ENCODE results near the gene UAP1L1. TPM values are rescaled to one million over a fixed set of nuclear protein-coding genes. Genes with fewer than 3 reads are reported as not detected.
A peak's percentile ranks its signal among the peaks of the same experiment; 100 is the strongest.

The UAP1L1 gene
- total and polyA plus RNA-seq, 2 donors: 4.0 to 11.5 TPM

- H3K36me3 ChIP-seq (ENCODE audit: insufficient read depth): peaks cover 2% of the 10 kb centered on the region
- no peak overlapping the region for H3K27ac ChIP-seq (ENCODE audit: low read depth)
- H3K4me1 ChIP-seq (ENCODE audit: insufficient read depth): peaks cover 2% of the 10 kb centered on the region
- 90% methylated on average over 16 of the region's 16 CpGs for WGBS
- no peak overlapping the region for H3K4me3 ChIP-seq (ENCODE audit: low read depth, low read length)
- DNase-seq (ENCODE audit: extremely low spot score): no peak
Observed at GRCh38 chr9:137082222-137082924, 5.1 kb downstream of the UAP1L1 start.

- no peak for DNase-seq (ENCODE audit: extremely low spot score)
- H3K4me1 ChIP-seq (ENCODE audit: insufficient read depth): peaks cover 2% of the 10 kb centered on the region
- H3K4me3 ChIP-seq (ENCODE audit: low read depth, low read length): no peak overlapping the region
- H3K27ac ChIP-seq (ENCODE audit: low read depth): no peak overlapping the region
- WGBS: 86% methylated on average over 8 of the region's 8 CpGs
- H3K36me3 ChIP-seq (ENCODE audit: insufficient read depth): peaks cover 2% of the 10 kb centered on the region
Observed at GRCh38 chr9:137082925-137083290, 5.6 kb downstream of the UAP1L1 start.

GRCh38 chr9:137083394-137084004 is 6.2 kb downstream of the UAP1L1 start:
- H3K36me3 ChIP-seq (ENCODE audit: insufficient read depth): peaks cover 2% of the 10 kb centered on the region
- no peak for DNase-seq (ENCODE audit: extremely low spot score)
- peaks cover 2% of the 10 kb centered on the region for H3K4me1 ChIP-seq (ENCODE audit: insufficient read depth)
- H3K4me3 ChIP-seq (ENCODE audit: low read depth, low read length): no peak overlapping the region
- no peak overlapping the region for H3K27ac ChIP-seq (ENCODE audit: low read depth)
- WGBS: 54% methylated on average over 12 of the region's 12 CpGs

- no peak for DNase-seq (ENCODE audit: extremely low spot score)
- WGBS: 87% methylated on average over 9 of the region's 9 CpGs
- peaks cover 2% of the 10 kb centered on the region for H3K36me3 ChIP-seq (ENCODE audit: insufficient read depth)
- no peak overlapping the region for H3K4me3 ChIP-seq (ENCODE audit: low read depth, low read length)
- H3K4me1 ChIP-seq (ENCODE audit: insufficient read depth): peaks cover 2% of the 10 kb centered on the region
- H3K27ac ChIP-seq (ENCODE audit: low read depth): no peak overlapping the region
Observed at GRCh38 chr9:137084526-137084925, 7.2 kb downstream of the UAP1L1 start.

GRCh38 chr9:137085920-137086530 is 8.7 kb downstream of the UAP1L1 start:
- Histone ChIP-seq H3K4me1 (ENCODE audit: insufficient read depth) (peaks cover 2% of the 10 kb centered on the region), H3K36me3 (ENCODE audit: insufficient read depth) (no peaks in the 10 kb centered on the region), H3K4me3 (ENCODE audit: low read depth, low read length) (peak overlapping the region; percentile 68), H3K27ac (ENCODE audit: low read depth) (peak overlapping the region; percentile 93)
- no peak for DNase-seq (ENCODE audit: extremely low spot score)
- under 1% methylated on average over 58 of the region's 58 CpGs for WGBS

- H3K27ac ChIP-seq (ENCODE audit: low read depth): peak within 1 kb of the TSS; percentile 93
- H3K4me1 ChIP-seq (ENCODE audit: insufficient read depth): peaks cover 2% of the 10 kb centered on the region
- H3K36me3 ChIP-seq (ENCODE audit: insufficient read depth): no peaks in the 10 kb centered on the region
- under 1% methylated on average over 101 of the region's 101 CpGs for WGBS
- peak; percentile 90 for DNase-seq (ENCODE audit: extremely low spot score)
- H3K4me3 ChIP-seq (ENCODE audit: low read depth, low read length): peak within 1 kb of the TSS; percentile 68
Observed at GRCh38 chr9:137086531-137087408, 9.5 kb downstream of the UAP1L1 start, which contains the start of gene MAN1B1. MAN1B1 (plus strand) TSS chr9:137086985; CDS start chr9:137087000, 15 bp downstream.

GRCh38 chr9:137087409-137087925 is 10.2 kb downstream of the UAP1L1 start:
- WGBS: 9% methylated on average over 22 of the region's 22 CpGs
- peak overlapping the region; percentile 68 for H3K4me3 ChIP-seq (ENCODE audit: low read depth, low read length)
- no peak for DNase-seq (ENCODE audit: extremely low spot score)
- no peaks in the 10 kb centered on the region for H3K36me3 ChIP-seq (ENCODE audit: insufficient read depth)
- H3K27ac ChIP-seq (ENCODE audit: low read depth): peak overlapping the region; percentile 89
- H3K4me1 ChIP-seq (ENCODE audit: insufficient read depth): peaks cover 2% of the 10 kb centered on the region

GRCh38 chr9:137088121-137088520 is 10.8 kb downstream of the UAP1L1 start:
- 90% methylated on average over 5 of the region's 5 CpGs for WGBS

GRCh38 chr9:137089232-137089947 is 12.1 kb downstream of the UAP1L1 start:
- H3K4me3 ChIP-seq (ENCODE audit: low read depth, low read length): no peak overlapping the region
- no peak for DNase-seq (ENCODE audit: extremely low spot score)
- peaks cover 2% of the 10 kb centered on the region for H3K4me1 ChIP-seq (ENCODE audit: insufficient read depth)
- WGBS: 65% methylated on average over 11 of the region's 11 CpGs
- H3K27ac ChIP-seq (ENCODE audit: low read depth): no peak overlapping the region
- H3K36me3 ChIP-seq (ENCODE audit: insufficient read depth): no peaks in the 10 kb centered on the region

More at GRCh38 chr9:137088121-137088520, 10.8 kb downstream of the UAP1L1 start:
- no peak overlapping the region for H3K27ac ChIP-seq (ENCODE audit: low read depth)
- H3K4me1 ChIP-seq (ENCODE audit: insufficient read depth): peaks cover 2% of the 10 kb centered on the region
- no peak overlapping the region for H3K4me3 ChIP-seq (ENCODE audit: low read depth, low read length)
- no peak for DNase-seq (ENCODE audit: extremely low spot score)
- no peaks in the 10 kb centered on the region for H3K36me3 ChIP-seq (ENCODE audit: insufficient read depth)

GRCh38 chr9:137095664-137096517 is 18.6 kb downstream of the UAP1L1 start:
- WGBS: 80% methylated on average over 30 of the region's 30 CpGs
- Histone ChIP-seq H3K4me1 (ENCODE audit: insufficient read depth) (no peaks in the 10 kb centered on the region), H3K27ac (ENCODE audit: low read depth) (no peak overlapping the region), H3K4me3 (ENCODE audit: low read depth, low read length) (no peak overlapping the region), H3K36me3 (ENCODE audit: insufficient read depth) (no peaks in the 10 kb centered on the region)
- no peak for DNase-seq (ENCODE audit: extremely low spot score)

- Histone ChIP-seq H3K4me1 (ENCODE audit: insufficient read depth) (no peaks in the 10 kb centered on the region), H3K27ac (ENCODE audit: low read depth) (no peak overlapping the region), H3K4me3 (ENCODE audit: low read depth, low read length) (no peak overlapping the region), H3K36me3 (ENCODE audit: insufficient read depth) (no peaks in the 10 kb centered on the region)
- DNase-seq (ENCODE audit: extremely low spot score): no peak
- WGBS: 95% methylated on average over 31 of the region's 31 CpGs
Observed at GRCh38 chr9:137096785-137097546, 19.6 kb downstream of the UAP1L1 start.
